Femur (tissue), 1 donor: Measurements from ENCODE around the gene MUC5AC.
A peak's percentile ranks its signal among the peaks of the same experiment; 100 is the strongest.

ENCODE experiments used
- DNase-seq: peaks from one replicate; pipeline ENCODE4 v3.0.0-alpha.2; 2017

MUC5AC gene

DNA sequence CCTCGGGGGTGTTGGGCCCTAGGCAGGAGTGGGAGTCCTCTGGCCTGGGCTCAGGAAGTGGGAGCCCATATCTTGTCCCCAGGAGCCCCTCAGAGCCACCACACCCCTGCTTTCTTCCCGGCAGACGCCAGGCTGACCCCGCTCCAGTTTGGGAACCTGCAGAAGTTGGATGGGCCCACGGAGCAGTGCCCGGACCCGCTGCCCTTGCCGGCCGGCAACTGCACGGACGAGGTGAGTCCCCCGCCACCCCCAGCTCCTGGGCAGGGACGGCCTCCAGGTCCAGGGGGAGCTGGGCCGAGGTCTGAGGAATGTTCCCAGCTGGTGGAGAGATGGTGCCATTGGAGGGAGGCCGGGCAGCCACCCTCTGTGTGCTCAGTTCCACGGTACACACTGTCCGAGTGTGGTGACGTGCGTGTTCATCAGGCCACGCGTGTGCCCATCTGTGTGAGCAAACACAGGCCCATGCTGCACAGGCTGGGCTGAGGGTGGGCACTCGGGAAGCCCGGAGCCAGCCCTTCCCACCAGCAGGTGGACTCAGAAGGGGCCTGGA is 69.9 kb downstream of the MUC5AC start:
- DNase-seq = no peak

DNA sequence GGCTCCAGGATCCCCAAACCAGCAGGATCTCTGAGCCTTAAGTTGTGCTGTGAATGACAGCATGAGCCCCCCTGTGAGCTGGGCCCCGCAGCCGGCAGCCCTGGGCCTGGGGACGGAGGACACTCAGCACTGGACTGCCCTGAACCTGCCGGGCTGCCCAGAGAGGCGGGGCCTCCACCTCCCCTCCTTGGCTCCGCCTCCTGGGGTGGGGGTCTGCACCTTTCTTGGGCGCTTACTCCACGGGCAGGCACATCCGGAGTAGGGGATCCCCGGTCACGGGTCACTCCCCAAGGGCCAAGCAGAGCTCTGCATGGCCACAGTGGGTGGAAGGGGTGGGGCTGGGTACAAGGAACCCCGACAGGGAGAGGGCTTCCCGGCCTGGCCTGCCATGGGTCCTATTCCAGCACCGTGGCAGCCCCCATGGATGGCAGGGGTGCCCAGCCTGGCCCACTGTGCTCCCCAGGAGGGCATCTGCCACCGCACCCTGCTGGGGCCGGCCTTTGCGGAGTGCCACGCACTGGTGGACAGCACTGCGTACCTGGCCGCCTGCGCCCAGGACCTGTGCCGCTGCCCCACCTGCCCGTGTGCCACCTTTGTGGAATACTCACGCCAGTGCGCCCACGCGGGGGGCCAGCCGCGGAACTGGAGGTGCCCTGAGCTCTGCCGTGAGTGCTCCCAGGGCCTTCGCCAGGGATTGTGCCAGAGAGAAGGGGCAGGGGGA is 70.5 kb downstream of the MUC5AC start:
- DNase-seq = peak; percentile 12

DNA sequence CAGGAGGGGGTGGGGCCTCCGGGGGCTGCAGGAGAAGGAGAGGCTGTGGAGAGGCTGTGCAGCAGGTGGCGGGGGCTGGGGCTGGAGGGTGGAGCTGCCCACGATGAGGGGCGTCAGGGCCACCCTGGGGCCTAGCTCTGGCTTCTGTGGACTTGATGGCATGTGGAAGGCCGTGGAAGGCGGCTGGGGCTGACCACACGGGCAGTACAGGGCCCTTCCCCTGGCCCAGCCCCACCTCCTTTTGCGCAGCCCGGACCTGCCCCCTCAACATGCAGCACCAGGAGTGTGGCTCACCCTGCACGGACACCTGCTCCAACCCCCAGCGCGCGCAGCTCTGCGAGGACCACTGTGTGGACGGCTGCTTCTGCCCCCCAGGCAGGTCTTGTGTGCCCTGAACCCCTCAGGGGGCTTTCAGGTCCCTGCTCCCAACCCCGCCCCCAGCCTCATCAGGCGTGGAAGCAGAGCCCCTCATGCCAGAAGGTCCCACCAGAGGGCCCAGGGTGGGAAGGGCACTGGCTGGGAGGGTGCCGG is 71.2 kb downstream of the MUC5AC start:
- peak; percentile 11 for DNase-seq

- DNase-seq = peak; percentile 14
Measured at GRCh38 chr11:1229471-1230120, 71.8 kb downstream of the MUC5AC start.

- DNase-seq = no peak
Measured at GRCh38 chr11:1230121-1230455, 72.3 kb downstream of the MUC5AC start.

DNA sequence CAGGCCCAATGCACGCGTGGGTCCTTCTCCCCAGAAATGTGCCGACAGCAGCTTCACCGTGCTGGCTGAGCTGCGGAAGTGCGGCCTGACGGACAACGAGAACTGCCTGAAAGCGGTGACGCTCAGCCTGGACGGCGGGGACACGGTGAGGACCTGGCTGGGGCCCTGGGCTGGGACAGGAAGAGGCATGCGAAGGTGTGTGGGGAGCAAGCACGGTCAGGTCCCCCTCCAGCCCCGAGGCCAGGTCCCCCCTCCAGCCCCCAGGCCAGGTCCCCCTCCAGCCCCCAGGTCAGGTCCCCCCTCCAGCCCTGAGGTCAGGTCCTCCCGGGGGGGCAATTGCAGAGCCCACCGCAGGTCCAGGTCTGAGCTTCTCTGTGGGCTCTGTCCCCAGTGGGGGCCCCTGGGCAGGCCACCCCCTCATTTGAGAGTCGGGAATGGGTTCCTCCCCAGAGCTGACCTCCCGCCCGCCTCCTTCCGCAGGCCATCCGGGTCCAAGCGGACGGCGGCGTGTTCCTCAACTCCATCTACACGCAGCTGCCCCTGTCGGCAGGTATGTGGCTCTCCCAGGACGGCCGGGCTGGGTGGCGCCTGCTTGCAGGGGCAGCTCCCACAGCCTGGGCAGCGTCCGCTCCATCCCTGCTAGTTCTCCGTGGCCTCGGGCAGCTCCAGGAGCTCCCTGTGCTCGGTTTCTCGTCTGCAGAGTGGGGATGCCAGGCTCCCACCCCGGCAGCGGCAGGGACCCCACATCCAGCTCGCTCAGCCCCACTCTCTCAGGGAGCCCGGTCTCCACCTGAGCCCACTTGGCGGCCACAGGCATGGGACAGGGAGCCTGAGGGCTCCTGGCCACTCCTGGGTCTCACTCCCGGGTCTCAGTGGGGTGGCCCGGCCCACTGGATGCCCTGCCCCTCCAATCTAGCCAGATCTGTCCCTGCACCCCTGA is 73.0 kb downstream of the MUC5AC start:
- DNase-seq = peak; percentile 12

GRCh38 chr11:1231396-1232020 is 73.8 kb downstream of the MUC5AC start:
- peak; percentile 14 for DNase-seq

DNA sequence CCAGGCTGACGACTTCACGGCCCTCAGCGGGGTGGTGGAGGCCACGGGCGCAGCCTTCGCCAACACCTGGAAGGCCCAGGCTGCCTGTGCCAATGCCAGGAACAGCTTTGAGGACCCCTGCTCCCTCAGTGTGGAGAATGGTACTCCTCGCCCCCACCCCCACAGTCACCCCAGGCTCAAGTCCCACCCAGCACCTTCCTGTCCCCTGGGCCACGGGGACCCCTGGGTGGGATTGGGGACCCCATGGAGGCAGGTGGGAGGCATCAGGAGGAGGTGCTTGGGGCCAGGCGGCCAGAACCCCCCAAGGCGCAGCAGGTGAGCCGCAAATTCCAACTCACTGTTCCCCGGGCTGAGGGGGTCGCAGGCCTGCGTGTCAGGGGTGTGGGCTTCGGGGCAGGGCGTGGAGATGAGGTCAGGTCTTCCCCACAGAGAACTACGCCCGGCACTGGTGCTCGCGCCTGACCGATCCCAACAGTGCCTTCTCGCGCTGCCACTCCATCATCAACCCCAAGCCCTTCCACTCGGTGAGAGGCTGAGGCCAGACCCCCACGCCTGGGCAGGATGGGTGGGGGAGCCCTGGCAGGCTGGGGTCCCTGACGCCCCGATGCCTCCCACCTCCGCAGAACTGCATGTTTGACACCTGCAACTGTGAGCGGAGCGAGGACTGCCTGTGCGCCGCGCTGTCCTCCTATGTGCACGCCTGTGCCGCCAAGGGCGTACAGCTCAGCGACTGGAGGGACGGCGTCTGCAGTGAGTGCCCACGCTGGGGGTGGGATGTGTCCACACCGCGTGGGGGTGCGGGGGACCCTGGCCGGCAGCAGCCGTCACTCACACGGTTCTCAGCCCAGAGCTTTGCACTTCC is 74.5 kb downstream of the MUC5AC start:
- DNase-seq = peak; percentile 13

GRCh38 chr11:1232883-1233321 is 75.1 kb downstream of the MUC5AC start:
- peak; percentile 12 for DNase-seq

GRCh38 chr11:1233351-1234053 is 75.7 kb downstream of the MUC5AC start:
- peak; percentile 14 for DNase-seq

DNA sequence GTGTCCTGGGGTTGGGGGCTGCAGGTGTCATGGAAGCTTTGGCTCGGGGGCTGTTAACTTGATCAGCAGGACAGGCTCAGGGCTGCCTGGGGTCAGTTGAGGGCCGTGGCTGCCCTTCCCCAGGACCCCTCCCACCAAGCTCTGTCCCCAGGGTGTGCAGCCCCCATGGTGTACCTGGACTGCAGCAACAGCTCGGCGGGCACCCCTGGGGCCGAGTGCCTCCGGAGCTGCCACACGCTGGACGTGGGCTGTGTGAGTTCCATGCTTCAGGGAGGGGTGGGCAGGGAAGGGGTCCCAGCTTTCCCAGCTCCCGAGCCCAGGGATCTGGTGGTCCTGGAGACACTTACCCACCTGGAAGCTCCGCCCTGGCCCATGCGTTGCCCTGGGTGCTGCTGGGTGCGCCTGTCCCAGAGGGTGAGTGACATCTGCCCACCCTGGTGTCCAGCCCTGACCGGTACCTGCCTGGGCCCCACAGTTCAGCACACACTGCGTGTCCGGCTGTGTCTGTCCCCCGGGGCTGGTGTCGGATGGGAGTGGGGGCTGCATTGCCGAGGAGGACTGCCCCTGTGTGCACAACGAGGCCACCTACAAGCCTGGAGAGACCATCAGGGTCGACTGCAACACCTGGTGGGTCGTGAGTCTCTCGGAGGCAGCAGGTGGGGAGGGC is 76.4 kb downstream of the MUC5AC start:
- no peak for DNase-seq

DNA sequence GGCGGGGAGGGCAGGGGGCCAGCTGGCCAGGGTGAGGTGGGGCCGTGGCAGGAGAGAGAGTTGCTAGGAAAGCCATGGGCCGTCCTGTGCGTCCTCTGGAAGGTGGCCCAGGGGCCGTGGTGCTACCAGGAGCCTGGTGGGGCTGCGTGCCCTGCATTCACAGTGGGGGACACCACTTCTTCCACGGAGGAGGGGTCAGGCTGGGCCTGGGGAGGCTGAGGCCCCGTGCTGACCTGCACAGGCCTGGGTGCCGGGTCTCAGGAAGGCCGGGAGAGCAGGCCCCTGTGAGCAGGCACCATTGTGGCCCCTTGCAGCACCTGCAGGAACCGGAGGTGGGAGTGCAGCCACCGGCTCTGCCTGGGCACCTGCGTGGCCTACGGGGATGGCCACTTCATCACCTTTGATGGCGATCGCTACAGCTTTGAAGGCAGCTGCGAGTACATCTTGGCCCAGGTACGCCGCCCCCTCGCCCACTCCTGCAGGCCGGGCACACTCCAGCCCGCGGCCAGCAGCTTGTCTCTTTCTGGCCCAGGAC is 77.1 kb downstream of the MUC5AC start:
- DNase-seq = peak; percentile 10

GRCh38 chr11:1235306-1235900 is 77.7 kb downstream of the MUC5AC start:
- DNase-seq = peak; percentile 19

- peak; percentile 11 for DNase-seq
Measured at GRCh38 chr11:1235901-1236315, 78.2 kb downstream of the MUC5AC start.

DNA sequence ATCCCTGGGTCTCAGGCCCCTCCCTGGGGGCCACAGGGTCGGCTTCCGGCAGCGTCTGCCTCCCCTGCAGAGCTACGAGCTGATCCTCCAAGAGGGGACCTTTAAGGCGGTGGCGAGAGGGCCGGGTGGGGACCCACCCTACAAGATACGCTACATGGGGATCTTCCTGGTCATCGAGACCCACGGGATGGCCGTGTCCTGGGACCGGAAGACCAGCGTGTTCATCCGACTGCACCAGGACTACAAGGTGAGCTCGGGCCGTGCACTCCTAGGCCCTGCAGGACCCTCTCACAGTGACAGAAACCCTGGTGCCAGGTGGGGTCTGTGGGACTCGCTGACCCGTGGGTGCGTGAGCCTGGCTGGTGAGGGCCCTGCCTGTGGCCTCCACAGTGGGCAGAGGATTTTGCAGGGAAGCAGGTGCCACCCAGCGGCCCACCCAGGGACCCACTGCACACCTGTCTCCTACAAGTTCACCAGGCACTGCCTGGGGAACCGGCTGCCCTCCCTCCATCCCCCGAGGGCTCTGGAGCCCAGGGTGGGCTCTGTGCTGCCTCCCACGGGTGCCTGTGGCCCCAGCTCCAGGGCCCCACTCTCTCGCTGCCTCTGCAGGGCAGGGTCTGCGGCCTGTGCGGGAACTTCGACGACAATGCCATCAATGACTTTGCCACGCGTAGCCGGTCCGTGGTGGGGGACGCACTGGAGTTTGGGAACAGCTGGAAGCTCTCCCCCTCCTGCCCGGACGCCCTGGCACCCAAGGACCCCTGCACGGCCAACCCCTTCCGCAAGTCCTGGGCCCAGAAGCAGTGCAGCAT is 78.8 kb downstream of the MUC5AC start:
- peak; percentile 9 for DNase-seq

DNA sequence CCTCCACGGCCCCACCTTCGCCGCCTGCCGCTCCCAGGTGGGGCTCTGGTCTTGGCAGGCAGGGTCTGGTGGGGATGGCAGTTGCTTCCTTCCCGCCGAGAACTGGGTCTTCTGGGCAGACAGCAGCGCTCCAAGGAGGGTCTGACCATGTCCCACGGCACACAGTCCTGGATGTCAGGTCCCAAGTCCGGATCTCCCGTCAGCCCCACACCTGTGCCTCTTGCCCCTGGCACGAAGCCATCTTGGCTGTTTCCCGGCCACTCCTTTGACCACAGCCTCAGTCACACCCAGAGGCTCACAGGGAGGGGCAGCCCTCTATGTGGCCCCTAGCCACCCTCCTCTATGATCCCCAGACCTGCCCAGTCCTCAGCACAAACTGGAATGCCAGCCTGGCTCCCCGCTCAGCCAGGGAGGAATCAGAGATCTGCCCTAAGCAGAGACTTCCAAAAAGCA is 79.4 kb downstream of the MUC5AC start:
- no peak for DNase-seq

DNA sequence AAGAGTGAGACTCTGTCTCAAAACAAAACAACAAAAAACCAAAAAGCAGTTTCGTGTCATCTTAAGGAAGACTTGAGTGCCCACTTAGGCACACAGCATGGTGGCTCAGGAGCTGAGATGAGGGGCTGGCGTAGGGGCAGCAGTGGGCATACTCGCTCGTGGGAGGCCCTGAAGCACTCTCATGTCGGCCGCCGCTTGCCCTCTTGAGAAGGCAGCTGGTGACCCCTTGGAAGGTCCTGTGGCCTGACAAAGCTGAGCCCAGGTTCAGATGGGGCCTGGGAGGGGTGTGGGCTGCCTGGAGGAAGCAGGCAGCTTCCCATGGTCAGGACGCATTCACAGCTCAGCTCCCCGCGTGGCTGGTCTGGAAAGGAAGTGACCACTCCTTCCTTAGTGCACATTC is 80.1 kb downstream of the MUC5AC start:
- DNase-seq = no peak
